Transverse colon (tissue), 4 donors: ENCODE results near the gene IL20RA. TPM values are rescaled to one million over a fixed set of nuclear protein-coding genes. Genes with fewer than 3 reads are reported as not detected.

Experiments used
- DNase-seq: peaks from one replicate; pipeline ENCODE4 v3.0.0-alpha.2; 2019
- H3K27ac ChIP-seq, 4 donors: fragments of 200-600 bp; sonication (generic); 2 replicates each; pipeline ENCODE4 v1.5.1; 2016 to 2018; ENCODE audit warnings: inconsistent platforms in 4 of 4
- H3K27me3 ChIP-seq: fragments of 200-600 bp; sonication (generic); 2 replicates; pipeline ENCODE4 v1.5.1; 2017; ENCODE audit warnings: inconsistent platforms
- H3K36me3 ChIP-seq, 4 donors: fragments of 200-600 bp; sonication (generic); 2 replicates each; pipeline ENCODE4 v1.5.1; 2017 to 2019; ENCODE audit warnings: inconsistent platforms in 4 of 4
- H3K4me1 ChIP-seq, 4 donors: fragments of 200-600 bp; sonication (generic); 2 replicates each; pipeline ENCODE4 v1.5.1; 2017 to 2020; ENCODE audit warnings: inconsistent platforms in 4 of 4
- H3K4me3 ChIP-seq, 4 donors: fragments of 200-600 bp; sonication (generic); 1 replicate in 1 of 4; 2 replicates in 3 of 4; pipeline versions ENCODE4 v1.5.1 to v1.6.1; 2017 to 2019; ENCODE audit warnings: inconsistent platforms in 4 of 4
- H3K9me3 ChIP-seq, 2 donors: fragments of 200-600 bp; sonication (generic); 2 replicates each; pipeline ENCODE4 v1.5.1; 2017 to 2019; ENCODE audit warnings: inconsistent platforms in 2 of 2
- CTCF ChIP-seq, 5 experiments: fragments of 200-600 bp in 3 of 5; fragments of 450-650 bp in 2 of 5; sonication (generic) in 3 of 5; IDR thresholded peaks; 1 replicate in 2 of 5; 2 replicates in 3 of 5; pipeline ENCODE4 v1.5.1; 2016 to 2017; ENCODE audit warnings: antibody characterized with exemption in 5 of 5, inconsistent platforms in 3 of 5, mild to moderate bottlenecking in 2 of 5, moderate library complexity in 1 of 5
- EP300 ChIP-seq: sonication (generic); formaldehyde crosslinking; IDR thresholded peaks from one replicate; pipeline ENCODE4 v1.6.1; 2017; ENCODE audit warnings: antibody characterized with exemption, low read depth
- POLR2A ChIP-seq: fragments of 450-650 bp; IDR thresholded peaks from one replicate; pipeline ENCODE4 v1.6.1; 2016; ENCODE audit warnings: antibody characterized with exemption, mild to moderate bottlenecking, moderate library complexity
- POLR2AphosphoS5 ChIP-seq, 3 donors: sonication (generic); formaldehyde crosslinking; IDR thresholded peaks; one replicate each; pipeline ENCODE4 v1.6.1; 2016; ENCODE audit warnings: antibody characterized with exemption in 3 of 3
- WGBS, 2 donors: methylation state at CpG; one replicate each; pipeline ENCODE4 v1.1.5; 2018; ENCODE audit warnings: low coverage in 1 of 2; 5-methylcytosine and 5-hydroxymethylcytosine counted together
- in situ Hi-C, 4 donors: fragments of 200-750 bp; cut with MboI; loops; one replicate each; pipeline versions ENCODE4 v1.15.0 to v1.15.1; 2017; ENCODE audit warnings: low sequenced_read_pairs in 3 of 4, low pct_ligation_motif_present in 1 of 4, low pct_unique_long_range_greater_than_20kb in 1 of 4
- intact Hi-C: fragments of 100-400 bp; cut with DNase I; formaldehyde crosslinking; loops from one replicate; pipeline ENCODE4 v1.15.1; 2023; ENCODE audit warnings: low total_unique reads
- total RNA-seq, 4 donors: library from RNA; depleted of rRNA; stranded (reverse); fragments of >200 nt; gene quantifications; one replicate each; pipeline ENCODE4 v1.1.0, GENCODE V29; 2016

The IL20RA gene
- total RNA-seq, 4 donors from 2014 or later: 7.4 to 20.5 (median 11.3) TPM

- H3K27ac ChIP-seq: no peak overlapping the region
- H3K4me1 ChIP-seq: peaks cover 0 to 33% (median 8%) of the 10 kb centered on the region in 4 donors
- in situ Hi-C loops (loop anchor here in 3 of 4 donors (10.0 to 25.0 kb wide), 4 partner anchors 223 to 555 kb away; no protein-coding TSS in a partner anchor), intact Hi-C loops (no loop called here)
- WGBS, 2 donors: 34% methylated on average over 5 of the region's 5 CpGs; no CpG with 5 or more reads in 1 of the 2 donors
- H3K36me3 ChIP-seq: no peaks in the 10 kb centered on the region
- H3K4me3 ChIP-seq: no peak overlapping the region
- TF ChIP-seq POLR2AphosphoS5 (IDR thresholded peaks at IDR 0.05): no peak
- TF ChIP-seq EP300: no peak
- TF ChIP-seq CTCF (IDR thresholded peaks at IDR 0.05): no peak
- TF ChIP-seq POLR2A: no peak
- DNase-seq: peak; percentile 45
- H3K9me3 ChIP-seq: no peaks in the 10 kb centered on the region
- no peaks in the 10 kb centered on the region for H3K27me3 ChIP-seq
Measured at GRCh38 chr6:137089305-137089704, 44.5 kb upstream of the IL20RA start.

GRCh38 chr6:137087902-137088301 is 43.1 kb upstream of the IL20RA start:
- Histone ChIP-seq H3K27me3 (no peaks in the 10 kb centered on the region), H3K4me3 (no peak overlapping the region), H3K9me3 (no peaks in the 10 kb centered on the region), H3K27ac (no peak overlapping the region), H3K4me1 (peaks cover 0 to 22% (median 4%) of the 10 kb centered on the region in 4 donors), H3K36me3 (no peaks in the 10 kb centered on the region)
- TF ChIP-seq CTCF (IDR thresholded peaks at IDR 0.05) (no peak), EP300 (no peak)
- DNase-seq: no peak
- in situ Hi-C loops (loop anchor here in 3 of 4 donors (10.0 to 25.0 kb wide), 4 partner anchors 224 to 557 kb away; no protein-coding TSS in a partner anchor), intact Hi-C loops (no loop called here)
- 67 to 70% methylated on average over 3 of the region's 3 CpGs for WGBS, 2 donors

- in situ Hi-C loops: loop anchor here in 3 of 4 donors (10.0 to 25.0 kb wide), 4 partner anchors 226 to 559 kb away; no protein-coding TSS in a partner anchor
- intact Hi-C loops: no loop called here
- Histone ChIP-seq H3K36me3 (no peaks in the 10 kb centered on the region), H3K4me1 (peaks cover 0 to 9% (median 0%) of the 10 kb centered on the region in 4 donors), H3K27me3 (no peaks in the 10 kb centered on the region), H3K9me3 (no peaks in the 10 kb centered on the region), H3K4me3 (no peak overlapping the region), H3K27ac (no peak overlapping the region)
- WGBS, 2 donors: 90 to 97% methylated on average over 1 of the region's 1 CpG
- TF ChIP-seq POLR2A: no peak
- no peak for TF ChIP-seq POLR2AphosphoS5 (IDR thresholded peaks at IDR 0.05)
- no peak for TF ChIP-seq EP300
- DNase-seq: no peak
Measured at GRCh38 chr6:137086031-137086430, 41.3 kb upstream of the IL20RA start.

- peaks cover 0 to 9% (median 0%) of the 10 kb centered on the region in 4 donors for H3K4me1 ChIP-seq
- H3K36me3 ChIP-seq: no peaks in the 10 kb centered on the region
- no peak overlapping the region for H3K4me3 ChIP-seq
- H3K27ac ChIP-seq: no peak overlapping the region
- no peaks in the 10 kb centered on the region for H3K9me3 ChIP-seq
- H3K27me3 ChIP-seq: no peaks in the 10 kb centered on the region
- TF ChIP-seq CTCF (IDR thresholded peaks at IDR 0.05): no peak
- TF ChIP-seq EP300: no peak
- TF ChIP-seq POLR2A: no peak
- no peak for TF ChIP-seq POLR2AphosphoS5 (IDR thresholded peaks at IDR 0.05)
- WGBS, 2 donors: 40 to 51% methylated on average over 2 of the region's 2 CpGs
- in situ Hi-C loops: loop anchor here in 3 of 4 donors (10.0 to 25.0 kb wide), 4 partner anchors 227 to 560 kb away; no protein-coding TSS in a partner anchor
- intact Hi-C loops: no loop called here
- no peak for DNase-seq
Measured at GRCh38 chr6:137084865-137085617, 40.3 kb upstream of the IL20RA start.
